OCI-LY1 (cell line): ENCODE data around the gene ACKR2.

ENCODE experiments used
- EZH2 ChIP-seq: fragments of 200-600 bp; sonication (generic), shearing (Covaris generic); IDR thresholded peaks from 2 replicates; pipeline ENCODE4 v1.8.0; 2017; ENCODE audit warnings: borderline replicate concordance, mixed run types, mild to moderate bottlenecking, antibody characterized with exemption, low read length, moderate library complexity, mixed read lengths
- TF ChIP-seq, protein P1 (sequence below): fragments of 200-600 bp; sonication (generic), shearing (Covaris generic); IDR thresholded peaks from 2 replicates; pipeline ENCODE4 v1.5.1; 2017; ENCODE audit warnings: mild to moderate bottlenecking, antibody characterized with exemption, low read length, moderate library complexity, mixed read lengths

DNA sequence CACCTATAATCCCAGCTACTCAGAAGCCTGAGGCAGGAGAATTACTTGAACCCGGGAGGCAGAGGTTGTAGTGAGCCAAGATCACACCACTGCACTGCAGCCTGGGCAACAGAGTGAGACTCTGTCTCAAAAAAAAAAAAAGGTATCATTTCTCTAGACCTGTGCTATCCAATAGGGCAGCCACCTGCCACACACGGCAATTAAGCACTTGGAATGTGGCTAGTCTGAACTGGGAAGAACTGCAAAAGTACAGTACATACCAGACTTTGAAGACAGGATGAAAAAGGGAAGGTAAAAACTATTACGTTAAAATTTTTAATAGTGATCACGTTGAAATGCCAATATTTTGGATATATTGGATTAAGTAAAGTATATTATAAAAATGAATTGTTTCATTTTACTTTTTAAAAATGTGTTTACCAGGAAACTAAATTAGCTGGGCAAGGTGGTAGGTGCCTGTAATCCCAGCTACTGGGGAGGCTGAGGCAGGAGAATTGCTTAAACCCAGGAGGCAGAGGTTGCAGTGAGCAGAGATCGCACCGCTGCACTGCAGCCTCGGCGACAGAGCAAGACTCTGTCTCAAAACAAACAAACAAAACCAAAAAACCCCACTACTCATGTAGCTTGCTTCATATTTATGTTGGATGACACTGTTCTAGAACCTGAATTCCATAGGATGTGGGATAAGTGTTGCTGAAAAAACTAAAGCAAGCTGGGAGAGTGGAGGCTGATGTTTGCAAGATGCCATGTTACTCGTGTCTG lies 64.2 kb downstream of the ACKR2 start:
- TF ChIP-seq, protein P1, sequence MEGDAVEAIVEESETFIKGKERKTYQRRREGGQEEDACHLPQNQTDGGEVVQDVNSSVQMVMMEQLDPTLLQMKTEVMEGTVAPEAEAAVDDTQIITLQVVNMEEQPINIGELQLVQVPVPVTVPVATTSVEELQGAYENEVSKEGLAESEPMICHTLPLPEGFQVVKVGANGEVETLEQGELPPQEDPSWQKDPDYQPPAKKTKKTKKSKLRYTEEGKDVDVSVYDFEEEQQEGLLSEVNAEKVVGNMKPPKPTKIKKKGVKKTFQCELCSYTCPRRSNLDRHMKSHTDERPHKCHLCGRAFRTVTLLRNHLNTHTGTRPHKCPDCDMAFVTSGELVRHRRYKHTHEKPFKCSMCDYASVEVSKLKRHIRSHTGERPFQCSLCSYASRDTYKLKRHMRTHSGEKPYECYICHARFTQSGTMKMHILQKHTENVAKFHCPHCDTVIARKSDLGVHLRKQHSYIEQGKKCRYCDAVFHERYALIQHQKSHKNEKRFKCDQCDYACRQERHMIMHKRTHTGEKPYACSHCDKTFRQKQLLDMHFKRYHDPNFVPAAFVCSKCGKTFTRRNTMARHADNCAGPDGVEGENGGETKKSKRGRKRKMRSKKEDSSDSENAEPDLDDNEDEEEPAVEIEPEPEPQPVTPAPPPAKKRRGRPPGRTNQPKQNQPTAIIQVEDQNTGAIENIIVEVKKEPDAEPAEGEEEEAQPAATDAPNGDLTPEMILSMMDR, result no peak
- no peak for TF ChIP-seq EZH2
